HG03175 (cell line): Measurements from ENCODE around the gene MLPH.

Experiments
- ATAC-seq: cut with Tn5 transposase; IDR thresholded peaks from one replicate; pipeline ENCODE4 v1.9.1; 2021; ENCODE audit warnings: mild to moderate bottlenecking, moderate library complexity; ENCODE audit not compliant: unreplicated experiment

The MLPH gene

DNA sequence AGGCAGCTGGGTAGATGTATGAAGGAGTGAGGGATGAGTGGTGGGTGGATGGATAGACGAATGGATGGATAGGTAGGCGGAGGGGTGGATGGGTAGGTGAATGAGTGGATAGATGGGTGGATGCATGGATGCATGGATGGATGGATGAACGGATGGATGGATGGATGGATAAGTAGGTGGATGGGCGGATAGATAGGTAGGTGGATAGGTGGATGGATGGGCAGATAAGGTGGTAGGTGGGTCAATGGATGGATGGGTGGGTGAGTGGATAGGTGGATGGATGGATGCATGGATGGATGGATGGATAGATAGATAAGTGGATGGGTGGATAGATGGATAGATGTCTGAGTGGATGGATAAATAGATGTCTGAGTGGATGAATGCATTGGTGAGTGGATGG is 30.1 kb downstream of the MLPH start:
- ATAC-seq, result no peak

DNA sequence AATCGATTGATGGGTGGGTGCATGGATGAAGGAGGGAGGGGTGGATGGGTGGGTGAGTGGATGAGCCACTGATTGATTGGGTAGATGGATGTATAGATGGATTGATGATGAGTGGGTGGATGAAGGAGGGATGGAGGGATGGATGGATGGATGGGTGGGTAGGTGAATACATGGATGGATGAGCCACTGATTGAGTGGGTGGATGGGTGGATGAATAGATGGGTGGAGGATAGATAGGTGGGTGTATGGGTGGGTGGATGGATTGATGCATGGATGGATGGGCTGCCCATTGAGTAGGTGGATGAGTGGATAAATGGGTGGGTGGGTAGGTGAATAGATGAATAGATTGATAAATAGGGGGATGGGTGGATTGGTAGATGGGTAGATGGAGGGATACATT is 30.9 kb downstream of the MLPH start:
- no peak for ATAC-seq

DNA sequence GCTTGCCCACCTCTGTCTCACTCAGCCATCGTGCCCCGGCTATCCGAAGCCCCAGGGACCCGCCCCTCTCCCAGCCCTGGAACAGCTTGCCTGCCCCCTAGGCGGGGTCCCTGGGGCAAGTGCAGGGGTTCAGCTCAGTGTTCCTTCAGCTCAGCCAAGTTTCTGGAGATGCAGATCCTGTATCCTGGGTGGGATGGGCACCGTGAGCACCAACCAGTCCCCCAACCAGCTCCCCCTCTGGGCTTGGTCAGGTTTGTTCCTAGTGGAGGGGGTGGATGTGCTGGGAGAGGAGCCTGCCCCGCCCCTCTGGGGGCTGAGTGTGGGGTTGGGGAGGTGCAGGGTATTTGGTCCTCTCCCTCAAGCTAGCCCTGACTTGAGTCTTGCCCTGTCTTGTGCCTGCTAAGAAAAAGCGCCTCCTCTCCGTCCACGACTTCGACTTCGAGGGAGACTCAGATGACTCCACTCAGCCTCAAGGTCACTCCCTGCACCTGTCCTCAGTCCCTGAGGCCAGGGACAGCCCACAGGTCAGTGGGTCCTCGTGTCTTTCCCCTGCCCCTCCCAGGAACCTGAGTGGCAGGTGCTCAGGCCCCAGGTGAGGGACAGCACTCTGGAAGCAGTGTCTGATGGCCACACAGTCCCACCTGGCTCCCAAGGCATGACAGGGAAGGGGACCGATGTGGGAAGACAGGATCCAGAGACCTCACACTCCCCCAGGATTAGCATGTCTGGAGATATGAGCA is 32.6 kb downstream of the MLPH start:
- ATAC-seq, result no peak

DNA sequence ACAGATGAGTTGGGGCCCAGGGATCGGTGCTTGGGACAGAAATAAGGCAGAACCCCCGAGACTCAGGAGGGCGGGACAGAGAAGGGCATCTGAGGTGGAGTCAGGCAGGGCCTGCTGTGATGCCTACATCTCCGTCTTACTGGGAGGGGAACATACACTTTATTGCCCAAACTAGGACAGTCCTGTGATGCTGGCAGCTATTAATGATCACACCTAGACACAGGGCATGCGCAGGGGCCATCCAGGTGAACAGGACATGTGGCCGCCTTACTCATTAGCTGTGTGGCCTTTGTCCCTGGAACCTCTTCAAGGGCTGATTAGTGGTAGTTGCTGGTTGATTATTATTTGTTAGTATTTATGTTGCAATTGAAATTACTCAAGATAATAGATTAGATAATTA is 33.2 kb downstream of the MLPH start:
- no peak for ATAC-seq

DNA sequence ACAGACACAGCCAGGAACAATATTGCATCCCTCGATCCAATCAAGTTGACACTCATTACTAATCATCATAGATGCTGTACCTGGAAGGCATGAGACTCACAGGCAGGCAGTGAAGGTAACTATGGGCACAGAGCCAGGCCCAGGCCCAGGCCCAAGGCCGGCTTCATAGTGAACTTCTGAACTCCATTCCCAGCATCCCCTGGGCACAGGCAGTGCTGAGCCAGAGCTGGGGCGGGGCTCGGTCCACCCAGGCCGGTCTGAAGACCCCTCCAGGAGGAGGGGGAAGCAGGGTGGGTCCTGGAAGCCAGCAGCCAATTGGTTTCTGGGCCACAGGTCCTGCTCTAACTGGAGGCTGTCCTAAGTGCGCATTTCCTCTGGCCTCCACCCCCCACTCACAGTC is 37.6 kb downstream of the MLPH start:
- no peak for ATAC-seq

DNA sequence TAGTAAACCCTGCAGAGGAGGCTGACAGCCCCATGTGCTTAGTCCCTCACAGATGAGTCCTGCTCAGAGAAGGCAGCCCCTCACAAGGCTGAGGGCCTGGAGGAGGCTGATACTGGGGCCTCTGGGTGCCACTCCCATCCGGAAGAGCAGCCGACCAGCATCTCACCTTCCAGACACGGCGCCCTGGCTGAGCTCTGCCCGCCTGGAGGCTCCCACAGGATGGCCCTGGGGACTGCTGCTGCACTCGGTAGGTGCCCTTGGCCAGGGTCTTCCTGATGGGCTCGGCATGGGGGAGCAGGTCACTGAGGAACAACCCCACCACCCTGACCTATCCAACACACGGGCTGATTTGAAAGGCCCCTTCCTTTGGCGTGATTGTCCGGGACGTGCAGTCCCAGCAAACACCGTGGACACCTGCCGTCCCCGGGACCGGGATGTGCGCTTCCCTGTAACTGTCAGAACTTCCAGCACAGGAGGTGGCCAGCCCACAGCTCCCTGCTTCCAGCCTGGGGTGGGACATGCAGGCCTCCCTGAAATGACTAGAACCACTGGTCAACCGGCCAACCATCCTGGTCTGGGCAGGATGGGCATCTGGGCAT is 38.6 kb downstream of the MLPH start:
- ATAC-seq, result no peak

DNA sequence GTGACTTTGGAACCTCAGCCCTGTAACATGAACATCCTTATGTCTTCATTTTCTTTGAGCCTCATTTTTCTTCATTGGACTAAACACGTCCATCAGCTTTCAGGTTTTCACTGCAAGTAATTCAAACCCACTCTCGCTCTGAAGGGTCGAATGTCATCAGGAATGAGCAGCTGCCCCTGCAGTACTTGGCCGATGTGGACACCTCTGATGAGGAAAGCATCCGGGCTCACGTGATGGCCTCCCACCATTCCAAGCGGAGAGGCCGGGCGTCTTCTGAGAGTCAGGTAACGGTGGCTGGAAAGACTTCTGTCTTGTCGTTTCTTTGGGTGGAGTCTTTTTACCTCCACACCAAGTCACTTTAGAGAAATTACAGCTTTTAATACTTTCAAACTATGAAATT is 40.2 kb downstream of the MLPH start:
- ATAC-seq, result no peak

DNA sequence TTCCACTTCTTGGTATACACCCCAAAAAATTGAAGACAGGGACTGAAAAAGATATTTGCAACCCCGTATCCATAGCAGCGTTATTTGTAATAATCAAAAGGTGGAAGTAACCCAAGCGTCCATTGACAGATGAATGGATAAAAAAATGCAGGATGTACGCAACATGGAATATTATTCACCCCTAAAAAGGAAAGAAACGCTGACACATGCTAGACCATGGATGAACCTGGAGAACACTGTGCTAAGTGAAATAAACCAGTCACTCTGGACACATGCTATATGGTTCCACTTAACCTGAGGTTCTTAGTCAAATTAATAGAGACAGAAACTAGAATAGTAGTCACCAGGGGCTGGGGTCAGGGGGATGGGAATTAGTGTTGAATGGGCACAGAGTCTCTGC is 40.7 kb downstream of the MLPH start:
- no peak for ATAC-seq

DNA sequence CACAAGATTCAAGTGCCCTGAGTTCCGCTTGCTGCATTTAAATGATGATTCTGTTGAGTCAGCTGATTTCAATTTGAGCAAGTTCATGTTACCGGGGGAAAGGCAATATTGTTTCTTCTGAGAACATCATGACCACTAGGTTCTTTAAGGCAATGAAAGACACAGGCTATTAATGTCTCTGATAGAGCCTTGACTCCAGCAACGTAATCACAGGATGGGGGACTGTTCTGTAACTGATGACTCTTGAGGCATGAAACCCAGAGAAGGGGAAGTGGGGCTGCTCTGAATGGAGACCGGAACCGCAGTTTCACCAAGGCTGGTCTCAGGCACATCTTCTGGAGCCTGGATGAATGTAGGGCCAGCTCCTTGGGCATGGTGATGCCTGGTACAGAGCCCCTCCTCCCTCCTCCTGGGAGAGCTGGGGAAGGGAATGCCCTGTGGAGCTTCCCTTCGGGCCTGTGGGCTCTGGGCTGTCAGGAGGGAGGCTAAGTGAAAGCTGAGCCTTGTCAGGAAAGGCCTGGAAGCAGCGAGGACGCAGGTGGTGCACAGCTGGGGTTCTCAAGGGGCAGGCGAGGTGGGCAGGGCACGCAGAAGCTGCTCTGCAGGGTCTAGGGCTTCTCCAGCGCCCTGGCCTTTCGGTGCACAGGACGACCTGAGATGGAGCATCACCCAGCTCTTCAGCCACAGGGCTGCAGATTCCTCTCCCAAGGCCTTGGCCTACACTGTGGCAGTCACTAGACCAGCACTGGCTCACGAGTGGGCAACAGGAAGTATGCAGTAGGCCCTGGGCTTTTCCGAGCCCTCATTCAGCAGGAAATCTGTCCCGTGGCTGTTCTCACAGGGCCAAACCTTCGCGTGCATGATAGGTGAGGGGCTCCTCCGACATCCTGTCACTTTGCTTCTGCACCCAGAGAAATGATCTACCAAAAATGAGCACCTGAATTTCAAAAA is 42.7 kb downstream of the MLPH start:
- ATAC-seq, result peak; percentile 96

DNA sequence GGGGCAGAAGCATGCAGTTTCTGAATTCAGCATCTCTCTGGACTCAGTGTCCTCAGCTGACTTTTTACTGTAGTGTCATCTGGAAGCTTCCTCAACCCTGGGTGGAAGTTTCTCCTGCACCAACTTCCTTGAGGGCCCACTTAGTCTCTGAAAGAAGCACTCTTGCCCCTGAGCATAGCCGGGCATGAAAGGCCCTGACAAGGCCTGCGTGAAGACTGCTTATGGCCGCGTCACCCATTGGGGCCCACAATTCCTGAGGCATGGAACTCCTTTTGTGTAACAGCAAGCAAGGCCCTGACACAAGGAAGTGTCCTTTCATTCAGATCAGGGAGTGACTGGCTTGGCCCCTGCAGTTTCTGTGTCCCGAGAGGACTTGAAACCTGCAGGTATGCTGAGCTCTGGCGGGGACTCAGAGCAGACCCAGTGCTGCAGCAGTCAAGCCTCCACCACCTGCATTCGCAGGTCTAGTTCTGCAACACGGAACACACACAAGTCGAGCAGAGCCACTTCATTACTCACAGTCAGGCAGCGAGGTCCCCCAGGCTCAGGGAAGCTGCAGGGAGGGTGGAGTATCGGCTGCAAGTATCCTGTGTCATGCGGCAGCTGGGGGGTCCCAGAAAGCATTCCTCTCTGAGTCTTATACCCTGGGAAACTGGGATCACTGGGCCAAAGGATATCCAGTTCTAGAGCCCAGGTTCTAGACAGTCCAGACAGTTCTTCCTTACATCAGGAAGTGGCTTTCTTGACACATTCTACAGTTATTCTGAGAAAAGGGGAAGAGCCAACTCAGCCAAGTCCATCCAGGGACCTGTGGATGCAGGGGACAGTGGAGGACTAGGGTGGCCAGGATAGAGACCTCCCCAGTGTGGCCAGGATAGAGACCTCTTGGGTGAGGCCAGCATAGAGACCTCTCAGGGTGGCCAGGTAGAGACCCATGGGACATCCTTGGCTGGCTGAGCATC is 43.7 kb downstream of the MLPH start:
- ATAC-seq, result peak; percentile 47

DNA sequence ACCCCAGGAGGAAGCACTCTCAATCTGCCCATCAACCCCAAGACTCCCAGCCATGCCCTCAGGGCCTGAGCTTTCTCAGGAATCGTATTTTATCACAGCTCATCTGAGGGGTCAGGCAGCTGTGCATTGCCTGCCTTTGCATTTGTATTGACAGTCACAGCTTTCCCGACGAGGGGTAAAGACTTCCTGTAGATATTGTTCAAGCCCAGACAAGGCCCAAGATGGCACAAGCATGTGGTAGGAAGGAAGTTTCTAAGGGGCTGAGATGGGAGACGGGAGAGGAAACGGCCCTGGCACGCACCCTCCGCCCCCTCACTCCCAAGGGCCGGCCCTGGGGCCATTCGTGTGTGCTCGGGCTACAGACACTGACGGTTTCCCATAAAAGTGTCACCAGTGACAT is 45.1 kb downstream of the MLPH start:
- no peak for ATAC-seq

DNA sequence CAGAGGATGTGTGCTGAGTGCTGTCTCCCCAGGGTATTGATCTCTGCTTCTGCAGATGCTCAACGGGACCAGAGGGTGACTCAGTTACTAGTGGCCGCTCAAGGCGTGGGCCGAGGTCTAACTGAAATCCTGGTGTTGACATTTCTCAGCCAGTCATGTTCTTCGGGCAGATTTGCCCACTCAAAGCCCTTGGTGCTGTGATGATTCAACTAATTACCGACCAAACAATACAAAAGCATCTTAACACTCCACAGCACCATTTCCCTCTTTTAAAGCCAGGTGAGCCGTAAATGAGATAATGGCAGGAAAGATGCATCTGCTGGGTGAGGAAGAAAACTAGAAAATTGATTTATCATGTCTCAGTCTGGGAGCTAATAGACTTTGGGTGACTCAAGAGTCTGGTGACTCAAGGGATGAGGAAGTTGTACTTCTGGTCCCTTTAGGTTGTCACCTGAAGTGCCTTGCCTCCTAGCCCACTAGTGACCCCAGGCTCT is 46.7 kb downstream of the MLPH start:
- ATAC-seq, result no peak

DNA sequence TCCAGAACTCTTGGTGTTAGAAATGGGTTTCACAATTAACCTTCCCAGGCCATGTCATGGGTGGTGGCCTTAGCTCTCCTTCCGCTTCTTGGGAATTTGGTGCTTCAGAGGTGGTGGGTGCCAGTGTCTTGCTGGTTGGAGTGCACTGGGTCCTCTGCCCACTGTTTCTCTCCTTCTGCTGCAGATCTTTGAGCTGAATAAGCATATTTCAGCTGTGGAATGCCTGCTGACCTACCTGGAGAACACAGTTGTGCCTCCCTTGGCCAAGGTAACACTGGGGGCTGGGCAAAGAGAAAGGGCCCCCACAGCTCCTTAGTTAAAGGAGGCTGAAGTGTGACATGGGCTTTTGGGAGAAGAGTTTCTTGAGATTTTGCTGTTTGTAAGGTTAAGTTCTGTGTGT is 47.3 kb downstream of the MLPH start:
- no peak for ATAC-seq

DNA sequence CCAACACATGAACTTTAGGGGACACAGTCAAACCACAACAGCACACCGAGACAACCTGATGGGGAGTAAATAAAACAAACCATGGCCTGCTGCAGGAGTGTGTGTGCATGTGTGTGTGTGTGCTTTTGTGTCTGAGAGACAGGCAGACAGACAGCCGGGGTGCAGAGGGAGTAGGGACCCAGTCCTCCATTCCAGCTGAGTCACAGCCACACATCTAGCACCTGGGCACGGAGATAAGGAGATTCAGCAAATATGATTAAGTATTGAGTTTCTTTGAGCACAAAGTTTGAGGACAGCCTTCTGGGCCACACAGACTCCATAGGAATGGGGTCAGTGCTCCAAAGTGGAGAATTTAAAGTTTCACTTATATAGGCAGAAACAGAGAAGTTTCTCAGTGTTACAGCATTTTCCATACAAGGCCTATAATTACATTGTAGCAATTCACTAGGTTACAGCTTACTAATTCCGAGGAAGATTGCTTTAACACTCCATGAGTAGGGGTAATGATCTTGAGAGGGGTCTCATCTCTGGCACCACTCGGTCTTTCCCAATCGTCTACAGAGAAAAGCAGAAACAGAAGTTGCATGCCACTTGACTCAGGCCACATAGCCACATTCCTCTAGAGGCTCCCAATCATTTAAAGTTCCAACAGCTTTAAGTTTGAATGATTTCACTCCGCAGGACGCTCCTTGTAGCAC is 48.5 kb downstream of the MLPH start:
- no peak for ATAC-seq

DNA sequence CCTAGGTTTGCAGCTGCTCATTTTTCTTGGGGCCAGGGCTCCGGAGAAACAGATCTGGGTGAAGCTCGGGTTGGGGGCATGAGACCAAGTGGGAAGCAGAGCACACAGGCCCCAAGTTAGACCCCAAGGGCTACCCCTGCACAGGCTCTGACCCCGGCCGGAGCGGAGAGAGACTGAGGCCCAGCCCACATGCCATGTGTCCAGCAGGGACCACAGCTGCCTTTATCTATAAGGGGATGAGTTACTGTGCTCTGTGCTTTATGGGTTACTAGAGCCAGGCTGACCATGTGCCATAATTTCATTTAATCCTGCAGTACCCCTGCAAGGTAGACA is 49.0 kb downstream of the MLPH start:
- no peak for ATAC-seq

DNA sequence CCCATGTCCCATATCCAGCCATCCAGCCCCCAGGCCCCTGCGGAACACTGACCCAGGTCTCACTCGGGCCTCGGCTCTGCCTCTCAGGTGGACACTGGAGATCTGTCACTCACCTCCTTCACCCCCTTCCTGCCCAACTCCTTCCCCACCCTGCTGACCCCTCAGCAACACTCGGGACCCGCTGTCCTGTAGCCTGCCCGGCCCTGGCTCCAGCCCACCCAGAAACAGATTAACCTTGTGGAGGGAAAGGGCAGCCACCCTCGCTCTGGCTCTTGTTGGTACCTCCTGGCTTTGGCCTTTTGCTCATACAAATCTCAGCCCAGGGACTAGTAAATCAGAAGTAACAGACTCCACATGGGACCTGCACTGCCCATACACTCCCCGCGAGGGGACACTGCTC is 49.6 kb downstream of the MLPH start:
- ATAC-seq, result no peak

DNA sequence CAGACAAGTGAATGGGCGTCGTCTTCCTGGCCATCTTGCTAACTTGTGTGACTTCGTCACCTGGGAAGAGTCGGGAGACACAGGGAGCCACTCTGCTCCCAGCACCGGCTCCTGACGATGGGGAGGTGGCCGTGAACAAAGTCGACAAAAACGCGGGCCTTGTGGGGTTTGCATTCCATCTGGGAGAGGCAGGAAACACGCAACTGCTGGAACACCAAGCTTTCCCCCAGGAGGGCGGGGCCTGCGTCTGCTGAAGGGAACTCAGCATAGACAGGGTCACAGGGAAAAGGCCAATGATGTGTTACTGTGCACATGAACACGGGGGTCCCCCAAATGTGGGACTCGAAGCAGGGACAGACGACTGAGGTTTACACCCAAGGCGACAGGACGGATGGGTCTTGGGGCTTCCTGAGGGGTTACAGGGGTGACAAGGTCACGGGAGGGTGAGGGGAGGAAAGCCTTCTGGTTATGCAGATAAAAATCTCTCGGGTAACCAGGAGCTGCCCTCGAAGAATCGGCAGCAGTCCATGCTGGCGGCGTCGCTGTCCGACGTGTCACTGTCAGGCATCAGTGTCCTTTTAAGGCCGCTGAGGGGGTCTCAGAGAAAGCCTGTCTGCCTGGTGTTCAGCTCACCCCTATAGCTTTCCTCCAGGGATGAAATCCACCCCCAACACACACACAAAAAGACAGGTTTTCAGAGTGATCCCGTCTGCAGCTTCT is 51.1 kb downstream of the MLPH start:
- ATAC-seq, result no peak

DNA sequence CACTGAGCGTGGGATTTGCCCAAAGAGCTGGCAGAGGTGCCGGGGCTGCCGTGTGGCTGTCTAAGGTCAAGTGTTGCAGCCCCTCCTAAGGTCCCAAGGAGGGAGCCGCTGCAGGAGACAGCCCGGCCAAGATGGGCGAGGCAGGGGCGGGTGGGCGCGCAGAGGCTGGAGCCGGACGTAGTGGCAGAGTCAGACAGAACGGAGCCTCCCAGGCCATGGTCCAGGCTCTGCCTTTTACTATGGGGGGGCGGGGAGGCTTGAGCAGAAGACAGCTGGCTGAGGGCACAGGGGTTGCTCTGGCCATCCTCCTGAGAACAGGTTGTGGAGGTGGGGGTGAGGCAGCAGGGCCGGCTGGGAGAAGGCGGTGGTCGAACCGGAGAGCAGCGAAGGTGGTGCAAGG is 51.9 kb downstream of the MLPH start:
- no peak for ATAC-seq

DNA sequence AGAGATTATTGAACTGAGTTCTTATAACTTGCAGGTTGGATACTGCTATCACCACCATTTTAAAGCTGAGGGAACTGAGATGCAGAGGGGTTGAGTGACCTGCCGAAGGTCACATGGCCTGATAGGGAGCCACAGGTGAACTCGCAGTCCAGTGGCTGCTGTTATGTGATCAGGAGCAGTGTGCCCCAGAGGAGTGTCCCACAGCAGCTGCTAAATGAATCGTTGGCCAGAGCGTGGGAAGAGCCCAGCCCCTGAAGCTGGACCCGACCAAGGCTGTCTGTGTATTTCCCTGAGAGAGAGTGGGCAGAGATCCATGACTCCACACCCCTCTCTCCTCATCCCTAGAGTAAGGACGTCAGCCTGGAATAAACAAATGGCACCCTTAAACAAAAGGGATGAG is 52.6 kb downstream of the MLPH start:
- no peak for ATAC-seq
